Articular chondrocyte of knee joint (primary cell): ENCODE results near the gene RCAN3. TPM values are rescaled to one million over a fixed set of nuclear protein-coding genes. Genes with fewer than 3 reads are reported as not detected.

Experiments used
- total RNA-seq: library from RNA; depleted of rRNA; stranded (reverse); fragments of >200 nt; gene quantifications from 2 replicates; pipeline ENCODE4 v1.2.3, GENCODE V29; 2012

RCAN3 gene
- 11.1 and 13.2 TPM in 2 replicates for total RNA-seq

GRCh38 chr1:24502709-24503058, at the start of gene RCAN3:
Gene RCAN3 (plus strand): TSS chr1:24502836. CDS start chr1:24514373, 11,537 bp downstream.

DNA sequence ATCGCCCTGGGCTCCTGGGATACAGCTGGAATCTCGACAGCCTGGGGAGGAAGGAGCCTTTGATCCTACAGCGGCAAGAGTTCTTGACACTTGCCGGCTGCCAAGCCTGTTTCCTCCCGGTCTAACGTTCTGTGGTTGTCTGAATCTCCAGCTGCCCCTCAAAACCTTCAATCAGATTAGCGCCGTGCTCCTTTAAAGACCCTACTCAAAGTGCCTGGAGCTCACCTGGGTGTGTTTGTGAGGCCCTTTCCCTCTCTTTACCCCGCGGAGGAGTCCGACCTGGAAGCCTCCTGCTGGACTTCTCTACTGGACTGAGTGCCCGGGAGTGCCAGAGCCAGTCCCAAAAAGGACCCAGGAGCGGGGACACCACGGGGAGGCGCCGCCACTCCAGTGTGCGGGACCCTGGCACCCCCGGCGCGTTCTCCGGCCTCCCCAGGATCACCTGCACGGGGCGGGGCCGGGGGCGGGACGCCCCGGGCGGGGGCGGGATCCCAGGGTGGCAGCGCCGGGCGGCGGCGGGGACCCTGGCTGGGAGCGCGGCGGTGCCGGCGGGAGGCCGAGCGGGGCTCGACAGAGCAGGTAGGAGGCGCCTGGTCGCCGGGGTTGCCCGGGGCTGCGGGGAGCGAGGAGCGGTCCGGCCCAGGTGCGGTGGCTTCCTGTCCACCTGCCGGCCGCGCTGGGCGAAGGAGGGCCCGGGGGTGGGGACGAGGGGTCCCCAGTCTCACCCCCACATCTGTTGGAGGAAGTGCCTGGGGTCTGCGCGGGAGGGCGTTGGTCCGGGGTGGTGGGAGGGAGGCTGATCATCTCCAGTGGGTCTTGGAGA, 53.2 kb downstream of the RCAN3 start, which contains the start of gene NCMAP:
NCMAP (plus strand) TSS at position 497 of the 823 bp plus-strand sequence. CDS start 39,344 bp downstream, outside the sequence.

Other genes starting within 250 kb of the RCAN3 start
- 0.11 and 0.26 TPM in 2 replicates for gene GRHL3, start 183.5 kb upstream of the RCAN3 start, total RNA-seq
- 9.3 and 12.2 TPM in 2 replicates for gene STPG1, start 89.1 kb upstream of the RCAN3 start, total RNA-seq
- 51.7 and 56.6 TPM in 2 replicates for gene NIPAL3, start 87.0 kb upstream of the RCAN3 start, total RNA-seq
- gene NCMAP, start 53.3 kb downstream of the RCAN3 start, total RNA-seq: not detected in 2 replicates
- 63.6 and 76.7 TPM in 2 replicates for gene SRRM1, start 140.5 kb downstream of the RCAN3 start, total RNA-seq
- 842 and 889 TPM in 2 replicates for gene CLIC4, start 242.6 kb downstream of the RCAN3 start, total RNA-seq